Gastrocnemius medialis (tissue), 4 donors: ENCODE results near the gene EN2. TPM values are rescaled to one million over a fixed set of nuclear protein-coding genes. Genes with fewer than 3 reads are reported as not detected.

Source experiments
- ATAC-seq, 2 donors: fragments of 150-250 bp; one replicate each; pipeline ENCODE4 v1.9.1; 2016
- DNase-seq, 2 donors: peaks; one replicate each; pipeline ENCODE4 v3.0.0-alpha.2; 2019
- H3K27ac ChIP-seq, 4 donors: fragments of 200-600 bp; sonication (generic); 1 replicate in 1 of 4; 2 replicates in 3 of 4; pipeline ENCODE4 v1.5.1; 2016 to 2018; ENCODE audit warnings: mild to moderate bottlenecking in 2 of 4, moderate library complexity in 1 of 4
- H3K27me3 ChIP-seq, 3 donors: fragments of 200-600 bp; sonication (generic) in 2 of 3; 1 replicate in 1 of 3; 2 replicates in 2 of 3; pipeline versions ENCODE4 v1.5.1 to v1.6.0; 2016 to 2019; ENCODE audit warnings: mild to moderate bottlenecking in 1 of 3, moderate library complexity in 1 of 3
- H3K36me3 ChIP-seq, 2 donors: fragments of 200-600 bp; sonication (generic) in 1 of 2; one replicate each; pipeline ENCODE4 v1.5.1; 2017 to 2018
- H3K4me1 ChIP-seq, 2 donors: fragments of 200-600 bp; sonication (generic) in 1 of 2; one replicate each; pipeline ENCODE4 v1.5.1; 2016 to 2017; ENCODE audit warnings: mild to moderate bottlenecking in 2 of 2
- H3K4me3 ChIP-seq, 4 donors: fragments of 200-600 bp; sonication (generic) in 3 of 4; 1 replicate in 1 of 4; 2 replicates in 3 of 4; pipeline ENCODE4 v1.5.1; 2016 to 2019; ENCODE audit warnings: mild to moderate bottlenecking in 2 of 4
- H3K9me3 ChIP-seq, 3 donors: fragments of 200-600 bp; sonication (generic) in 2 of 3; 1 replicate in 1 of 3; 2 replicates in 2 of 3; pipeline ENCODE4 v1.5.1; 2016 to 2019
- CTCF ChIP-seq, 5 experiments: fragments of 450-650 bp in 3 of 5; fragments of 200-600 bp in 2 of 5; sonication (generic) in 2 of 5; IDR thresholded peaks in 4 of 5; conservative IDR thresholded peaks in 1 of 5; 1 replicate in 4 of 5; 2 replicates in 1 of 5; pipeline ENCODE4 v1.5.1; 2016 to 2019; ENCODE audit warnings: antibody characterized with exemption in 5 of 5, mild to moderate bottlenecking in 3 of 5, moderate library complexity in 3 of 5
- POLR2A ChIP-seq, 2 donors: fragments of 450-650 bp; IDR thresholded peaks; one replicate each; pipeline ENCODE4 v1.6.1; 2017; ENCODE audit warnings: antibody characterized with exemption in 2 of 2, mild to moderate bottlenecking in 2 of 2, moderate library complexity in 2 of 2
- in situ Hi-C, 4 donors: fragments of 200-750 bp; cut with MboI; loops; one replicate each; pipeline versions ENCODE4 v1.15.0 to v1.8.0; 2017; ENCODE audit warnings: low sequenced_read_pairs in 4 of 4
- intact Hi-C: fragments of 100-400 bp; cut with DNase I; formaldehyde crosslinking; loops from one replicate; pipeline ENCODE4 v1.15.1; 2023; ENCODE audit warnings: low total_unique reads
- total RNA-seq, 4 donors: library from RNA; depleted of rRNA; stranded (reverse); fragments of >200 nt; gene quantifications; one replicate each; pipeline versions ENCODE4 v1.1.0 to v1.2.3, GENCODE V29; 2016

EN2 gene
- total RNA-seq, 4 donors from 2014 or later: 0.31 to 1.2 (median 0.65) TPM

- Histone ChIP-seq H3K9me3 (no peaks in the 10 kb centered on the region), H3K36me3 (no peaks in the 10 kb centered on the region), H3K4me1 (peaks cover 15 to 18% of the 10 kb centered on the region in 2 donors), H3K4me3 (no peak overlapping the region), H3K27me3 (peaks cover 81 to 94% (median 87%) of the 10 kb centered on the region in 3 donors), H3K27ac (no peak overlapping the region)
- DNase-seq: no peak
- in situ Hi-C loops: no loop called here
- TF ChIP-seq POLR2A (IDR thresholded peaks at IDR 0.05): no peak
- TF ChIP-seq CTCF (IDR thresholded peaks at IDR 0.05 in 4 of 5, conservative IDR thresholded peaks at IDR 0.05 in 1 of 5): no peak
- ATAC-seq: no peak
- intact Hi-C loops: no loop called here
Observed at GRCh38 chr7:155462163-155462735, 4.3 kb downstream of the EN2 start.

DNA sequence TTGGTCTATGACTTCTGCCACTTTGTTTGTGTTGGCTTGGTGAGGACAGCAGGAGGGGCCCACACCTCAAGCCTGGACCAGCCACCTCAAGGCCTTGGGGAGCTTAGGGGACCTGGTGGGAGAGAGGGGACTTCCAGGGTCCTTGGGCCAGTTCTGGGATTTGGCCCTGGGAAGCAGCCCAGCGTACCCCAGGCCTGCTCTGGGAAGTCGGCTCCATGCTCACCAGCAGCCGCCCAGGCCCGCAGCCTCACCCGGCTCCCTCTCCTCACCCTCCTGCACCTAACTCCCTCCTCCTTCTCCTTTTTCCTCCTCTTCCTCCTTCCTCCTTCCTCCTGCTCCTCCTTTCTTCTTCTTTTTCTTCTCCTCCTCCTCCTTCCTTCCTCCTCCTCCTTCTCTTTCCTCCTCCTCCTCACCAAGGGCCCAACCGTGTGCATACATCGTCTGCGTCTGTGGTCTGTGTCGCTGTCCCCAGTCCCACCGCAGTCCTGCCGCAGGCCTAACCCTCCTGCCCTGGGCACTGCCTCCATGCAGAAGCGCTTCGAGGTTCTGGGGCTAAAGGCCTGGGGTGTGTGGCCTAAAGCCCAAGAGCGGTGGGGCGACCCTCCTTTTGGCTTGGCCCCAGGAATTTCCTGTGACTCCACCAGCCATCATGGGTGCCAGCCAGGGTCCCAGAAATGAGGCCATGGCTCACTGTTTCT is 5.3 kb downstream of the EN2 start:
- H3K27ac ChIP-seq: no peak overlapping the region
- TF ChIP-seq POLR2A (IDR thresholded peaks at IDR 0.05) (no peak), CTCF (IDR thresholded peaks at IDR 0.05 in 4 of 5, conservative IDR thresholded peaks at IDR 0.05 in 1 of 5) (no peak)
- DNase-seq: no peak
- H3K9me3 ChIP-seq: no peaks in the 10 kb centered on the region
- ATAC-seq: no peak
- no peak overlapping the region for H3K4me3 ChIP-seq
- peaks cover 11 to 20% of the 10 kb centered on the region in 2 donors for H3K4me1 ChIP-seq
- H3K36me3 ChIP-seq: no peaks in the 10 kb centered on the region
- intact Hi-C loops: no loop called here
- peaks cover 87 to 98% (median 97%) of the 10 kb centered on the region in 3 donors for H3K27me3 ChIP-seq
- in situ Hi-C loops: no loop called here

DNA sequence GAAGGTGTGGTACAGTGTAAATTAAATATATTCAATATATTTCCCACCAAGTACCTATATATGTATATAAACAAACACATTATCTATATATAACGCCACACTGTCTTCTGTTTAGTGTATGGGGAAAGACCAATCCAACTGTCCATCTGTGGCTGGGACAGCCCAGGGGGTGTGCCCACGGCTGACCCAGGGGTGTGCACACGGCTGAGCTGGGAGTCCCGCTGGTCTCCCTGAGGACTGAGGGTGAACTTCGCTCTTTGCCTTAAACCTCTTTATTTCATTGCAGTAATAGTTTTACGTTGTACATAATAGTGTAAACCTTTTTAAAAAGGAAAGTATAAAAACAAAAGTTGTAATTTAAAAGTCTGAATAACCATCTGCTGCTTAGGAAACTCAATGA is 6.3 kb downstream of the EN2 start:
- intact Hi-C loops: no loop called here
- DNase-seq: no peak
- Histone ChIP-seq H3K4me3 (no peak overlapping the region), H3K36me3 (no peaks in the 10 kb centered on the region), H3K27ac (no peak overlapping the region), H3K9me3 (no peaks in the 10 kb centered on the region), H3K27me3 (peaks cover 87 to 98% (median 98%) of the 10 kb centered on the region in 3 donors), H3K4me1 (peaks cover 4 to 15% of the 10 kb centered on the region in 2 donors)
- no peak for ATAC-seq
- TF ChIP-seq CTCF (IDR thresholded peaks at IDR 0.05 in 4 of 5, conservative IDR thresholded peaks at IDR 0.05 in 1 of 5): no peak
- TF ChIP-seq POLR2A (IDR thresholded peaks at IDR 0.05): no peak
- in situ Hi-C loops: no loop called here

- intact Hi-C loops: no loop called here
- no peaks in the 10 kb centered on the region for H3K36me3 ChIP-seq
Observed at GRCh38 chr7:155464948-155465739, 7.2 kb downstream of the EN2 start.

More at GRCh38 chr7:155464948-155465739, 7.2 kb downstream of the EN2 start:
- ATAC-seq (no peak), DNase-seq (no peak)
- Histone ChIP-seq H3K4me1 (peaks cover 0 to 11% of the 10 kb centered on the region in 2 donors), H3K4me3 (no peak overlapping the region), H3K9me3 (no peaks in the 10 kb centered on the region), H3K27me3 (peaks cover 87 to 98% (median 98%) of the 10 kb centered on the region in 3 donors), H3K27ac (no peak overlapping the region)
- in situ Hi-C loops: no loop called here
- TF ChIP-seq POLR2A (IDR thresholded peaks at IDR 0.05) (no peak), CTCF (IDR thresholded peaks at IDR 0.05 in 4 of 5, conservative IDR thresholded peaks at IDR 0.05 in 1 of 5) (no peak)
